M059J (cell line): ENCODE measurements around the gene ALG6. TPM values are rescaled to one million over a fixed set of nuclear protein-coding genes. Genes with fewer than 3 reads are reported as not detected.
A peak's percentile ranks its signal among the peaks of the same experiment; 100 is the strongest.
"Not testable (repeated sequence)": the region's sequence is repeated elsewhere in the genome, so short reads cannot be mapped to it uniquely, and the experiment has no call there.

Source experiments
- DNase-seq: peaks from one replicate; pipeline ENCODE4 v3.0.0-alpha.2; 2012; ENCODE audit warnings: low read depth
- total RNA-seq: library from RNA; depleted of rRNA; stranded (reverse); fragments of >200 nt; shearing (Covaris generic); gene quantifications from 2 replicates; pipeline ENCODE4 v1.2.3, GENCODE V29; 2014

The ALG6 gene
- total RNA-seq, 1 experiment from 2014 or later, result 23.6 TPM

GRCh38 chr1:63413394-63413793 lies 46.0 kb downstream of the ALG6 start:
- DNase-seq, result no peak

- DNase-seq, result no peak
These were observed 47.4 kb downstream of the ALG6 start for GRCh38 chr1:63414691-63415365.

GRCh38 chr1:63418101-63418500 lies 50.7 kb downstream of the ALG6 start:
- DNase-seq, result no peak

- DNase-seq, result not testable (repeated sequence)
These were observed 53.3 kb downstream of the ALG6 start for GRCh38 chr1:63420746-63421145.

- DNase-seq, result no peak
These were observed 56.2 kb downstream of the ALG6 start for GRCh38 chr1:63423649-63424048.

- no peak for DNase-seq
These were observed 61.4 kb downstream of the ALG6 start for GRCh38 chr1:63428815-63429214.

- DNase-seq, result no peak
These were observed 61.9 kb downstream of the ALG6 start for GRCh38 chr1:63429281-63429680.

- DNase-seq, result no peak
These were observed 67.7 kb downstream of the ALG6 start for GRCh38 chr1:63435161-63435560.

GRCh38 chr1:63442141-63442475 lies 74.7 kb downstream of the ALG6 start:
- peak; percentile 42 for DNase-seq

GRCh38 chr1:63448731-63449246 lies 81.4 kb downstream of the ALG6 start:
- DNase-seq, result no peak

- DNase-seq, result no peak
These were observed 83.0 kb downstream of the ALG6 start for GRCh38 chr1:63450416-63450815.

- DNase-seq, result no peak
These were observed 85.8 kb downstream of the ALG6 start for GRCh38 chr1:63453232-63453631.

- peak; percentile 22 for DNase-seq
These were observed 86.8 kb downstream of the ALG6 start for GRCh38 chr1:63454269-63454668.

GRCh38 chr1:63458750-63459149 lies 91.3 kb downstream of the ALG6 start:
- no peak for DNase-seq

GRCh38 chr1:63461661-63462230 lies 94.3 kb downstream of the ALG6 start:
- no peak for DNase-seq

GRCh38 chr1:63463248-63463647 lies 95.8 kb downstream of the ALG6 start:
- no peak for DNase-seq

GRCh38 chr1:63466181-63466580 lies 98.8 kb downstream of the ALG6 start:
- no peak for DNase-seq

GRCh38 chr1:63466759-63467158 lies 99.3 kb downstream of the ALG6 start:
- no peak for DNase-seq

- DNase-seq, result not testable (repeated sequence)
These were observed 101.3 kb downstream of the ALG6 start for GRCh38 chr1:63468683-63469082.

- DNase-seq, result peak; percentile 17
These were observed 108.3 kb downstream of the ALG6 start for GRCh38 chr1:63475761-63476160.

- DNase-seq, result no peak
These were observed 112.6 kb downstream of the ALG6 start for GRCh38 chr1:63480057-63480456.

- no peak for DNase-seq
These were observed 119.2 kb downstream of the ALG6 start for GRCh38 chr1:63486629-63487028.

- DNase-seq, result peak; percentile 65
These were observed 120.1 kb downstream of the ALG6 start for GRCh38 chr1:63487336-63488065.
